Measurements from ENCODE around the gene EIF2D.

Gene EIF2D

DNA sequence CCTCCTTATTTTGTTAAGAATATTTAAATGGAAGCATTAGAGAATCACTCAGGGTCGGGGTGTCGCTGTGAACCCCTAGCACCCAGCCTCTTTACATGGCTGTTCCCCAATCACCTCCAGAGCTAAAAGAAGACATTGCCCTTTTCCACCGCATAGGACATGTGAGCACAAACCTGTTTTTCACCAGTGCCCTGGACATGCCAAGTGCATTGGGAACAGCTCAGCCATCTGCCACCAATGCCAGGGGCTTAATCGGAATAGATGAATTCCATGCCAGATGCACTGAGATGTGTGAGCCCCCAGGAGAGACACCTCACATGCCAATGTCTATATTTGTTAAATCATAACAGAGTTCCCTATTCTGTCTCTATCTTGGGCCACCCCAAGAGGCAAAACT, 33.3 kb downstream of the EIF2D start:
- Mint-ChIP-seq H3K9me3 (no peaks in the 10 kb centered on the region), H3K4me1 (peaks cover 24% of the 10 kb centered on the region), H3K27me3 (ENCODE audit: low read depth) (peaks cover 7% of the 10 kb centered on the region), H3K4me3 (no peak overlapping the region), H3K36me3 (ENCODE audit: low read depth) (no peaks in the 10 kb centered on the region), H3K27ac (no peak overlapping the region)
- no peak for TF ChIP-seq CTCF (IDR thresholded peaks at IDR 0.05; ENCODE audit: unreplicated experiment in 3 of 3)

- no peaks in the 10 kb centered on the region for H3K36me3 Mint-ChIP-seq (ENCODE audit: low read depth)
- H3K4me1 Mint-ChIP-seq: peaks cover 24% of the 10 kb centered on the region
- H3K27me3 Mint-ChIP-seq (ENCODE audit: low read depth): peaks cover 7% of the 10 kb centered on the region
- no peak overlapping the region for H3K27ac Mint-ChIP-seq
- no peak for TF ChIP-seq CTCF (IDR thresholded peaks at IDR 0.05; ENCODE audit: unreplicated experiment in 3 of 3)
- no peaks in the 10 kb centered on the region for H3K9me3 Mint-ChIP-seq
- no peak overlapping the region for H3K4me3 Mint-ChIP-seq
Measured at GRCh38 chr1:206578068-206578977, 33.9 kb downstream of the EIF2D start.

GRCh38 chr1:206577626-206578025, 34.6 kb downstream of the EIF2D start:
- Mint-ChIP-seq H3K4me1 (peaks cover 21% of the 10 kb centered on the region), H3K27me3 (ENCODE audit: low read depth) (peaks cover 3% of the 10 kb centered on the region), H3K4me3 (no peak overlapping the region), H3K9me3 (no peaks in the 10 kb centered on the region), H3K27ac (no peak overlapping the region), H3K36me3 (ENCODE audit: low read depth) (no peaks in the 10 kb centered on the region)
- no peak for TF ChIP-seq CTCF (IDR thresholded peaks at IDR 0.05; ENCODE audit: unreplicated experiment in 3 of 3)

- H3K4me3 Mint-ChIP-seq: no peak overlapping the region
- H3K36me3 Mint-ChIP-seq (ENCODE audit: low read depth): no peaks in the 10 kb centered on the region
- peaks cover 21% of the 10 kb centered on the region for H3K4me1 Mint-ChIP-seq
- no peak for TF ChIP-seq CTCF (IDR thresholded peaks at IDR 0.05; ENCODE audit: unreplicated experiment in 3 of 3)
- H3K27me3 Mint-ChIP-seq (ENCODE audit: low read depth): peaks cover 12% of the 10 kb centered on the region
- H3K9me3 Mint-ChIP-seq: no peaks in the 10 kb centered on the region
- peak overlapping the region; percentile 4 to 74 (median 7) for H3K27ac Mint-ChIP-seq
Measured at GRCh38 chr1:206575894-206576737, 36.1 kb downstream of the EIF2D start.

- TF ChIP-seq CTCF (IDR thresholded peaks at IDR 0.05; ENCODE audit: unreplicated experiment in 3 of 3): no peak
- H3K9me3 Mint-ChIP-seq: no peaks in the 10 kb centered on the region
- H3K4me1 Mint-ChIP-seq: peaks cover 21% of the 10 kb centered on the region
- H3K27ac Mint-ChIP-seq: peak overlapping the region; percentile 74 to 94 (median 87)
- H3K27me3 Mint-ChIP-seq (ENCODE audit: low read depth): peaks cover 12% of the 10 kb centered on the region
- no peaks in the 10 kb centered on the region for H3K36me3 Mint-ChIP-seq (ENCODE audit: low read depth)
- H3K4me3 Mint-ChIP-seq: peak overlapping the region in 1 of 3 experiments; percentile 2
Measured at GRCh38 chr1:206575165-206575893, 36.9 kb downstream of the EIF2D start.
